CD4-positive, alpha-beta T cell treated with Interleukin-4 for 1 hour (primary cell): ENCODE data around the gene PPIL6.
"Not testable (repeated sequence)": the region's sequence is repeated elsewhere in the genome, so short reads cannot be mapped to it uniquely, and the experiment has no call there.

Experiments
- DNase-seq, 2 donors: peaks; one replicate each; pipeline ENCODE4 v3.0.0-alpha.2; 2020 to 2022

The PPIL6 gene

GRCh38 chr6:109393157-109393885, 47.1 kb downstream of the PPIL6 start:
- no peak for DNase-seq

GRCh38 chr6:109389650-109390274, 50.7 kb downstream of the PPIL6 start:
- no peak for DNase-seq

- no peak for DNase-seq
Measured at GRCh38 chr6:109388265-109388664, 52.2 kb downstream of the PPIL6 start.

GRCh38 chr6:109383438-109383940, 56.9 kb downstream of the PPIL6 start:
- DNase-seq = no peak

- DNase-seq = peak; percentile 93 to 95
Measured at GRCh38 chr6:109382576-109383437, 57.6 kb downstream of the PPIL6 start.

- peak; percentile 83 to 93 for DNase-seq
Measured at GRCh38 chr6:109381747-109382575, 58.5 kb downstream of the PPIL6 start, which contains the start of gene CD164. TSS of gene CD164 (minus strand) at chr6:109382467. CDS start at chr6:109382378, 89 bp downstream.

GRCh38 chr6:109381061-109381746, 59.2 kb downstream of the PPIL6 start:
- DNase-seq = peak in 1 of 2 donors; percentile 34

- DNase-seq = no peak
Measured at GRCh38 chr6:109379711-109380110, 60.7 kb downstream of the PPIL6 start.

GRCh38 chr6:109377717-109378116, 62.7 kb downstream of the PPIL6 start:
- no peak for DNase-seq

- no peak for DNase-seq
Measured at GRCh38 chr6:109374326-109374892, 66.0 kb downstream of the PPIL6 start.

- DNase-seq = peak; percentile 35 to 46
Measured at GRCh38 chr6:109373762-109374161, 66.7 kb downstream of the PPIL6 start.

GRCh38 chr6:109373331-109373730, 67.1 kb downstream of the PPIL6 start:
- peak in 1 of 2 donors; percentile 19 for DNase-seq

GRCh38 chr6:109372130-109372529, 68.3 kb downstream of the PPIL6 start:
- no peak for DNase-seq

- DNase-seq = no peak
Measured at GRCh38 chr6:109370792-109371191, 69.6 kb downstream of the PPIL6 start.

- no peak for DNase-seq
Measured at GRCh38 chr6:109370336-109370735, 70.1 kb downstream of the PPIL6 start.

GRCh38 chr6:109369728-109370127, 70.7 kb downstream of the PPIL6 start:
- DNase-seq = no peak

- DNase-seq = not testable (repeated sequence)
Measured at GRCh38 chr6:109364382-109365078, 75.9 kb downstream of the PPIL6 start.

GRCh38 chr6:109363753-109364152, 76.7 kb downstream of the PPIL6 start:
- DNase-seq = no peak

- DNase-seq = no peak
Measured at GRCh38 chr6:109362102-109362884, 78.1 kb downstream of the PPIL6 start.

GRCh38 chr6:109360791-109361190, 79.6 kb downstream of the PPIL6 start:
- no peak for DNase-seq
